ENCODE data around the gene RBMX. TPM values are rescaled to one million over a fixed set of nuclear protein-coding genes. Genes with fewer than 3 reads are reported as not detected.
A peak's percentile ranks its signal among the peaks of the same experiment; 100 is the strongest.
"Not testable (repeated sequence)": the region's sequence is repeated elsewhere in the genome, so short reads cannot be mapped to it uniquely, and the experiment has no call there.

The RBMX gene
- total RNA-seq, 4 donors from 2014 or later = 126 to 219 (median 159) TPM

GRCh38 chrX:136880003-136880451, 498 bp downstream of the RBMX start:
- intact Hi-C loops (cut with DNase I) = loop anchor here (5.0 kb wide), 1 partner anchor 47 kb away; no protein-coding TSS in a partner anchor

GRCh38 chrX:136879001-136879687, 1.4 kb downstream of the RBMX start:
- no peaks in the 10 kb centered on the region for H3K9me3 ChIP-seq
- TF ChIP-seq CTCF (IDR thresholded peaks at IDR 0.05) = no peak
- no peak for TF ChIP-seq POLR2AphosphoS5 (IDR thresholded peaks at IDR 0.05)
- TF ChIP-seq POLR2A (IDR thresholded peaks at IDR 0.05; ENCODE audit: low read depth) = no peak
- TF ChIP-seq EP300 (IDR thresholded peaks at IDR 0.05) = no peak
- intact Hi-C loops (cut with DNase I) = no loop called here
- H3K4me1 ChIP-seq = peaks cover 0 to 20% (median 9%) of the 10 kb centered on the region in 4 donors
- peak overlapping the region; percentile 87 to 95 (median 94) for H3K27ac ChIP-seq (replicated peaks in 1 of 4)
- no peaks in the 10 kb centered on the region for H3K27me3 ChIP-seq
- no peak for DNase-seq (ENCODE audit: extremely low spot score)
- peaks cover 14 to 43% (median 38%) of the 10 kb centered on the region in 4 donors for H3K36me3 ChIP-seq
- 33% methylated on average over 10 of the region's 10 CpGs for WGBS
- peak overlapping the region; percentile 69 to 83 (median 76) for H3K4me3 ChIP-seq

More at GRCh38 chrX:136880003-136880451, 498 bp downstream of the RBMX start:
- Histone ChIP-seq H3K4me3 (peak overlapping the region; percentile 69 to 83 (median 76)), H3K27ac (replicated peaks in 1 of 4) (peak overlapping the region; percentile 87 to 95 (median 94)), H3K4me1 (peaks cover 0 to 20% (median 9%) of the 10 kb centered on the region in 4 donors), H3K36me3 (peaks cover 12 to 34% (median 29%) of the 10 kb centered on the region in 4 donors), H3K9me3 (no peaks in the 10 kb centered on the region), H3K27me3 (no peaks in the 10 kb centered on the region)
- DNase-seq (ENCODE audit: extremely low spot score) = no peak
- WGBS = 49% methylated on average over 32 of the region's 32 CpGs
- TF ChIP-seq CTCF (IDR thresholded peaks at IDR 0.05) (no peak), POLR2A (IDR thresholded peaks at IDR 0.05; ENCODE audit: low read depth) (no peak), POLR2AphosphoS5 (IDR thresholded peaks at IDR 0.05) (no peak), EP300 (IDR thresholded peaks at IDR 0.05) (no peak)

- H3K27ac ChIP-seq (replicated peaks in 1 of 4) = peak overlapping the region in 3 of 4 donors; percentile 87 to 95 (median 94)
- H3K9me3 ChIP-seq = no peaks in the 10 kb centered on the region
- TF ChIP-seq EP300 (IDR thresholded peaks at IDR 0.05) (no peak), POLR2AphosphoS5 (IDR thresholded peaks at IDR 0.05) (no peak), POLR2A (IDR thresholded peaks at IDR 0.05; ENCODE audit: low read depth) (no peak)
- intact Hi-C loops (cut with DNase I) = no loop called here
- H3K27me3 ChIP-seq = no peaks in the 10 kb centered on the region
- H3K36me3 ChIP-seq = peaks cover 14 to 49% (median 42%) of the 10 kb centered on the region in 4 donors
- peaks cover 0 to 20% (median 9%) of the 10 kb centered on the region in 4 donors for H3K4me1 ChIP-seq
- peak overlapping the region; percentile 69 to 83 (median 76) for H3K4me3 ChIP-seq
- DNase-seq (ENCODE audit: extremely low spot score) = no peak
- 63% methylated on average over 7 of the region's 11 CpGs for WGBS
These were observed 2.1 kb downstream of the RBMX start for GRCh38 chrX:136878423-136878822.

GRCh38 chrX:136874114-136874513, 6.4 kb downstream of the RBMX start:
- DNase-seq (ENCODE audit: extremely low spot score); intact Hi-C loops (cut with DNase I); H3K9me3 ChIP-seq; H3K4me3 ChIP-seq; H3K27ac ChIP-seq (replicated peaks in 1 of 4); H3K27me3 ChIP-seq: not testable (repeated sequence)
- WGBS = 79% methylated on average over 15 of the region's 15 CpGs
- Histone ChIP-seq H3K36me3 (peaks cover 20 to 92% (median 66%) of the 10 kb centered on the region in 4 donors), H3K4me1 (peaks cover 0 to 21% (median 14%) of the 10 kb centered on the region in 4 donors)

GRCh38 chrX:136873210-136873609, 7.3 kb downstream of the RBMX start:
- WGBS = 78% methylated on average over 2 of the region's 2 CpGs
- intact Hi-C loops (cut with DNase I) = not testable (repeated sequence)

GRCh38 chrX:136872091-136872700, 8.3 kb downstream of the RBMX start:
- Histone ChIP-seq H3K4me1 (peaks cover 0 to 12% (median 8%) of the 10 kb centered on the region in 4 donors), H3K4me3 (no peak overlapping the region), H3K27ac (replicated peaks in 1 of 4) (no peak overlapping the region), H3K9me3 (no peaks in the 10 kb centered on the region), H3K27me3 (no peaks in the 10 kb centered on the region), H3K36me3 (peaks cover 20 to 88% (median 65%) of the 10 kb centered on the region in 4 donors)
- intact Hi-C loops (cut with DNase I) = no loop called here
- TF ChIP-seq CTCF (IDR thresholded peaks at IDR 0.05) (no peak), EP300 (IDR thresholded peaks at IDR 0.05) (no peak), POLR2AphosphoS5 (IDR thresholded peaks at IDR 0.05) (no peak), POLR2A (IDR thresholded peaks at IDR 0.05; ENCODE audit: low read depth) (no peak)
- WGBS = 68% methylated on average over 5 of the region's 5 CpGs
- DNase-seq (ENCODE audit: extremely low spot score) = no peak

More at GRCh38 chrX:136873210-136873609, 7.3 kb downstream of the RBMX start:
- H3K9me3 ChIP-seq; H3K4me3 ChIP-seq; H3K27me3 ChIP-seq; DNase-seq (ENCODE audit: extremely low spot score); H3K27ac ChIP-seq (replicated peaks in 1 of 4): not testable (repeated sequence)
- peaks cover 20 to 97% (median 72%) of the 10 kb centered on the region in 4 donors for H3K36me3 ChIP-seq
- H3K4me1 ChIP-seq = peaks cover 0 to 19% (median 9%) of the 10 kb centered on the region in 4 donors
